ENCODE results near the gene LPO.

LPO gene

DNA sequence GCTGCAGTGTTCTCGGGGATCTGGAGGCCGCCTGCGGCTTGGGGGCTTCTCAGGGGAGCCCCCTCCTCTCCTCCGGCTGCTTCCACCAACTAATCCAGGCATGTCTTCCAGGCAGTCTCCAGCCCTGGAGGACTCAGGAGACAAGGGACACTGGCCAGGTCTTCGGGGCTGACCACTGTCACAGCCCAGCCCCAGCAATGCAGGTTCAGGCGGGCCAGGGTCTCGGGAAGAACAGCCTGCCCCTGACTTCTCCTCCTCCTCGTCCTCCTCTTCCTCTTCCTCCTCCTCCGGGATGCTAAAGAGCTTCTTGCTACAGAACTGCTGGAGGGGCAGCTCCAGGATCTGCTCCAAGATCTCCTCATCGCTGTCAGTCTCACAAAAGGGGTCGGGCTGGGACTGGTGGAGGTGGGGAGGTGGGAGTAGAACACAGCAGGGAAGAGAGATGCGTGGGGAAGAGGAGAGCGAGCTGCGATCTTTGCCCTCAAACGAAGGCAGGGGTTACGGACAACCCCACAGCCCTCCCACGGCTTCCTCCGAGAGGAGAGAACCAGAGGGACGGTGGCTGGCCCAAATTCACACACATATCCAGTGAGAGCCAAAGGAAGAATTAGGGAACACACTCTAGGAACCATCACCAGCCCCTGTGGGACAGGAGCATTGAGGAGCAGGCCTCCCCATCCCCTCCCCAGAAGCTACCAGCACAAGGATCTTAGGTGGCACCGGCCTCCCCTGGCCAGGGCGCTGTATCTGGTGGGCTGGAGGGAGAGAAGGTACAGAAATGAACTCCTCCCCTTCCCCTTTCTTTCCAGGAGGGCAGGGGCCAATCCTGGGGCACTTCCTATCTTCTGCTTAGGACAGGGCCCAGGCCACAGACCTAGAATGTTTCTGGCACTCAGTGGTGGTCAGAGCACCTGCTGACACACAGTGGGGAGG is 70.9 kb downstream of the LPO start:
- H3K4me1 ChIP-seq (ENCODE audit: control insufficient read depth in 1 of 2, insufficient read depth in 1 of 2, low read depth in 1 of 2, low read length in 1 of 2) = peaks cover 24 to 27% of the 10 kb centered on the region in 2 experiments
- H3K27ac ChIP-seq = no peak overlapping the region
- TF ChIP-seq, protein P1, sequence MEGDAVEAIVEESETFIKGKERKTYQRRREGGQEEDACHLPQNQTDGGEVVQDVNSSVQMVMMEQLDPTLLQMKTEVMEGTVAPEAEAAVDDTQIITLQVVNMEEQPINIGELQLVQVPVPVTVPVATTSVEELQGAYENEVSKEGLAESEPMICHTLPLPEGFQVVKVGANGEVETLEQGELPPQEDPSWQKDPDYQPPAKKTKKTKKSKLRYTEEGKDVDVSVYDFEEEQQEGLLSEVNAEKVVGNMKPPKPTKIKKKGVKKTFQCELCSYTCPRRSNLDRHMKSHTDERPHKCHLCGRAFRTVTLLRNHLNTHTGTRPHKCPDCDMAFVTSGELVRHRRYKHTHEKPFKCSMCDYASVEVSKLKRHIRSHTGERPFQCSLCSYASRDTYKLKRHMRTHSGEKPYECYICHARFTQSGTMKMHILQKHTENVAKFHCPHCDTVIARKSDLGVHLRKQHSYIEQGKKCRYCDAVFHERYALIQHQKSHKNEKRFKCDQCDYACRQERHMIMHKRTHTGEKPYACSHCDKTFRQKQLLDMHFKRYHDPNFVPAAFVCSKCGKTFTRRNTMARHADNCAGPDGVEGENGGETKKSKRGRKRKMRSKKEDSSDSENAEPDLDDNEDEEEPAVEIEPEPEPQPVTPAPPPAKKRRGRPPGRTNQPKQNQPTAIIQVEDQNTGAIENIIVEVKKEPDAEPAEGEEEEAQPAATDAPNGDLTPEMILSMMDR (IDR thresholded peaks at IDR 0.05) = no peak
- H3K9me3 ChIP-seq = no peaks in the 10 kb centered on the region
- H3K36me3 ChIP-seq = no peaks in the 10 kb centered on the region
- H3K27me3 ChIP-seq = no peaks in the 10 kb centered on the region
- no peak overlapping the region for H3K4me3 ChIP-seq (ENCODE audit: low read depth in 1 of 2, low read length in 1 of 2)

DNA sequence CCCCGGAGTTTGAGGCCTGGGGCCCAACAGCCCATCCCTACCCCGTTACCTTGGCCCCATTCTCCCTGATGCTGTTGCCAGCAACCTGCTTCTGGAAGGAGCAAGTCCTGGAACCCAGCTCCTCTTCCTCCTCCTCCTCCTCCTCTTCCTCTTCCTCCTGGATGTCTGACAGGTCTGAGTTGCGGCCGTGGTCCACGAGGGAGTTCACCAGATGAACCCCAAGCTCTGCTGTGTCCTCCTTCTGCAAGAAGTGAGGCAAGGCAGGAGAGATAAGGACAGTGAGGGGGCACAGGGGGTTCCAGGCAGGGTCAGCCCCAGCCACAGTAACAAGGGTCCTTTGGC is 71.5 kb downstream of the LPO start:
- no peaks in the 10 kb centered on the region for H3K36me3 ChIP-seq
- TF ChIP-seq, protein P1 (IDR thresholded peaks at IDR 0.05) = no peak
- no peak overlapping the region for H3K4me3 ChIP-seq (ENCODE audit: low read depth in 1 of 2, low read length in 1 of 2)

DNA sequence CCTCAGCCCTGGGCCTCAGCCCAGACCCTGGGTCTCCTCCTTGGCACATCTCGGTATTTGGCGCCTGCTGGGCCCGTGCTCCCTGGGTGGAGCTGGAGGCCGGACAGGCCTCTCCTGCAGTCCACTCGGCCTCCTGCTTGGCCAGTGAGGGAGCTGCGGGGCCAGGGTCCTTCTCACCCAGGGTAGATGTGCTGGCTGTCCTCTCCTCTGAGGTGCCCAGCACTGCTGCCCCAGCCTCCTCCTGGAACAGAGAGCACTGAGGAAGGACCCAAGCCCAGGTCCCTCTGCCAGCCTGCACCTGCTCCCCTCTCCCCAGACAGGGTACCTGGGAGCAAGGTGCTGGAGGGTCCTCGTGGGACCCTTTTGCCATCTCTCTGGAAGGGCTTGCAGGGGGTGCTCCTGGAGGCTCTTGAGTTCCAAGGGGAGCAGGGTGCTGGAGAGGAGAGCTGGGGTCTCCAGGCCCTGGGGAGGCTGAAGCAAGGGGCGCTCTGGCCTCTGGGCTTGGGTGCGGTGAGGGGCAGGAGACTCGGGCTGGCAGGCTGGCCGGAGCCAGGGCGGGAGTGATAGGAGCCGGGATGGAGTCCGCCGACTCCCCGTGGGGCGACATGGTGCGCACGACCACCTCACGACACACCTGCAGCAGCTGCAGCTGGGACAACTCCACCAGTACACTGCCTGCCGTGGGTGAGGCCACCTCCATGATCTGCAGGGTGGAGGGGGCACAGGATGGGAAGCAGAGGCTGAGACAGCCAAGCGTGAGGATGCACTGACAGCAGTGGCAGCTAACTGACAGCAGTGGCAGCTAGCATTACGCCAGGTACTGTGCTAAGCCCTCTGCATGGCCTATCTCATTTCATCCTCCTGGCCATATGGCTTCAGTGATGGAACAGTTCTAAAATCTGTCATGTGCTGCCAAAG is 72.4 kb downstream of the LPO start:
- Histone ChIP-seq H3K9me3 (no peaks in the 10 kb centered on the region), H3K4me3 (ENCODE audit: low read depth in 1 of 2, low read length in 1 of 2) (no peak overlapping the region), H3K27ac (no peak overlapping the region), H3K36me3 (no peaks in the 10 kb centered on the region), H3K27me3 (no peaks in the 10 kb centered on the region), H3K4me1 (ENCODE audit: control insufficient read depth in 1 of 2, insufficient read depth in 1 of 2, low read depth in 1 of 2, low read length in 1 of 2) (peaks cover 20 to 21% of the 10 kb centered on the region in 2 experiments)
- TF ChIP-seq, protein P1 (IDR thresholded peaks at IDR 0.05) = no peak

More for the DNA sequence above, 71.5 kb downstream of the LPO start:
- Histone ChIP-seq H3K27ac (no peak overlapping the region), H3K27me3 (no peaks in the 10 kb centered on the region), H3K4me1 (ENCODE audit: control insufficient read depth in 1 of 2, insufficient read depth in 1 of 2, low read depth in 1 of 2, low read length in 1 of 2) (peaks cover 20 to 21% of the 10 kb centered on the region in 2 experiments), H3K9me3 (no peaks in the 10 kb centered on the region)

DNA sequence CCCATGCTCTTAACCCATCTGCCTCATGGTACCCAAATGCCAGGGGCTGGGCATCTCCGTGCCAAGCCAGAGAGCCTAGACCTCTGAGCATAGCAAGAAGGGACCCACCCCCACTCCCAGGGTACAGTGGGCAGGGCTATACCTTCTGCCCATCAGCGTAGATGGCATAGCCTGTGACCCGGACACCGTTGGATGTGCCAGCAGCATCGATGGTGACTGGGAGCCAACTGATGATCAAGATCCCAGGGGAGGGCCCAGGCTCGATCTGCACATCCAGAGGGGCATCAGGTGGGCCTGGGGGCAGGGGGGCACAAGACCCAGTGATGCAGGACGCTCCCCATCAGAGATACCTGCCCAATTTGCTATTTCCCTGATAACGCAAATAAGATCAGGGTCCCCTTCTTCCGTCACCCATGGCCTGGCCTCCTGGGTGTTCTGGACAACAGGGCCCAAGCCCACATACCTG is 73.1 kb downstream of the LPO start:
- H3K4me3 ChIP-seq (ENCODE audit: low read depth in 1 of 2, low read length in 1 of 2) = no peak overlapping the region
- H3K36me3 ChIP-seq = no peaks in the 10 kb centered on the region
- no peak overlapping the region for H3K27ac ChIP-seq
- TF ChIP-seq, protein P1 (IDR thresholded peaks at IDR 0.05) = no peak
- H3K9me3 ChIP-seq = no peaks in the 10 kb centered on the region
- H3K27me3 ChIP-seq = no peaks in the 10 kb centered on the region
- H3K4me1 ChIP-seq (ENCODE audit: control insufficient read depth in 1 of 2, insufficient read depth in 1 of 2, low read depth in 1 of 2, low read length in 1 of 2) = peaks cover 21 to 22% of the 10 kb centered on the region in 2 experiments

DNA sequence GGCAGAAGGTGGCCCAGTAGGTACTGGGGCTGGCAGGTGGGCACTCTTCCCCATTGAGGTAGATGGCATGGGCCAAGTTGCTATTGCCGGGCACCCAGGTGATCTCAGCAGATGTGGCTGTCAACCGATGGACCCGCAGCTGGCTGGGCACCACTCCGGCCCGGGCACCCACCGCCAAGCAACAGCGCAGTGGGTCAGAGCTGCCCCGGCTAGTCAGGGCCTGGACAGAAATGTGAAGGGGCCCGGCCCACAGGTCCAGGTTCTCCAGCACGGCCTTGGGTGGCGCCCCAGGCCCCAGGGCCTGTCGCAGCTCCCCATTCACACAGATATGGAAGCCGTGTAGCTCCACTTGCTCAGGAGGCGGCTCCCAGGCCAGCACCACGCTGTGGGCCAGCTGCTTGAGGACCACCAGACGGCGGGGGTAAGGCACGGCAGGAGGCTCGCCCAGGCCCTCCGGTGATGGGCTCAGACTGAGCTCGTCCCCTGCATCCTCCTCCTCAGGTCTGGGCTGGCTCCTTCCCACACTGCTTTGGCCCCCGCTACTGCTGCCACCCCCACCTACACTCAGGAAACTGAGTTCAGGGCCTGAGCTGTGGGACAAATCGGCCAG is 73.7 kb downstream of the LPO start:
- Histone ChIP-seq H3K36me3 (no peaks in the 10 kb centered on the region), H3K4me1 (ENCODE audit: control insufficient read depth in 1 of 2, insufficient read depth in 1 of 2, low read depth in 1 of 2, low read length in 1 of 2) (peaks cover 21 to 28% of the 10 kb centered on the region in 2 experiments), H3K27ac (no peak overlapping the region), H3K9me3 (no peaks in the 10 kb centered on the region), H3K4me3 (ENCODE audit: low read depth in 1 of 2, low read length in 1 of 2) (no peak overlapping the region), H3K27me3 (no peaks in the 10 kb centered on the region)
- TF ChIP-seq, protein P1 (IDR thresholded peaks at IDR 0.05) = no peak

Data from neutrophil (primary cell).